Peyer's patch (tissue), 4 donors: Measurements from ENCODE around the gene FAM53A. TPM values are rescaled to one million over a fixed set of nuclear protein-coding genes. Genes with fewer than 3 reads are reported as not detected.
A peak's percentile ranks its signal among the peaks of the same experiment; 100 is the strongest.

Source experiments
- DNase-seq, 3 donors: peaks; one replicate each; pipeline ENCODE4 v3.0.0-alpha.2; 2017 to 2019
- H3K27ac ChIP-seq, 4 donors: fragments of 200-600 bp; sonication (generic); one replicate each; pipeline ENCODE4 v1.5.1; 2016 to 2019
- H3K27me3 ChIP-seq, 2 donors: fragments of 200-600 bp; sonication (generic); one replicate each; pipeline ENCODE4 v1.5.1; 2019
- H3K36me3 ChIP-seq, 3 donors: fragments of 200-600 bp; sonication (generic); one replicate each; pipeline ENCODE4 v1.5.1; 2016 to 2019
- H3K4me1 ChIP-seq, 4 donors: fragments of 200-600 bp; sonication (generic); one replicate each; pipeline ENCODE4 v1.5.1; 2016 to 2019
- H3K4me3 ChIP-seq, 4 donors: fragments of 200-600 bp; sonication (generic); 1 replicate in 3 of 4; 2 replicates in 1 of 4; pipeline ENCODE4 v1.5.1; 2016 to 2019; ENCODE audit warnings: mild to moderate bottlenecking in 1 of 4
- H3K9me3 ChIP-seq, 4 donors: fragments of 200-600 bp; sonication (generic); one replicate each; pipeline ENCODE4 v1.5.1; 2016 to 2019; ENCODE audit warnings: mild to moderate bottlenecking in 1 of 4
- POLR2A ChIP-seq, 2 donors: fragments of 450-650 bp; IDR thresholded peaks; one replicate each; pipeline ENCODE4 v1.5.1; 2017; ENCODE audit warnings: antibody characterized with exemption in 2 of 2, mild to moderate bottlenecking in 2 of 2, moderate library complexity in 2 of 2
- total RNA-seq, 4 donors: library from RNA; depleted of rRNA; stranded (reverse); fragments of >200 nt; gene quantifications; one replicate each; pipeline ENCODE4 v1.1.0, GENCODE V29; 2016
- TF ChIP-seq, protein P1 (sequence below), 6 experiments: fragments of 450-650 bp in 4 of 6; fragments of 200-600 bp in 2 of 6; sonication (generic) in 1 of 6; IDR thresholded peaks; one replicate each; pipeline ENCODE4 v1.5.1; 2017 to 2019; ENCODE audit warnings: antibody characterized with exemption in 6 of 6, mild to moderate bottlenecking in 3 of 6, moderate library complexity in 1 of 6

The FAM53A gene
- total RNA-seq, 4 donors from 2014 or later = 1.5 to 8.3 (median 1.8) TPM; not detected in 1

DNA sequence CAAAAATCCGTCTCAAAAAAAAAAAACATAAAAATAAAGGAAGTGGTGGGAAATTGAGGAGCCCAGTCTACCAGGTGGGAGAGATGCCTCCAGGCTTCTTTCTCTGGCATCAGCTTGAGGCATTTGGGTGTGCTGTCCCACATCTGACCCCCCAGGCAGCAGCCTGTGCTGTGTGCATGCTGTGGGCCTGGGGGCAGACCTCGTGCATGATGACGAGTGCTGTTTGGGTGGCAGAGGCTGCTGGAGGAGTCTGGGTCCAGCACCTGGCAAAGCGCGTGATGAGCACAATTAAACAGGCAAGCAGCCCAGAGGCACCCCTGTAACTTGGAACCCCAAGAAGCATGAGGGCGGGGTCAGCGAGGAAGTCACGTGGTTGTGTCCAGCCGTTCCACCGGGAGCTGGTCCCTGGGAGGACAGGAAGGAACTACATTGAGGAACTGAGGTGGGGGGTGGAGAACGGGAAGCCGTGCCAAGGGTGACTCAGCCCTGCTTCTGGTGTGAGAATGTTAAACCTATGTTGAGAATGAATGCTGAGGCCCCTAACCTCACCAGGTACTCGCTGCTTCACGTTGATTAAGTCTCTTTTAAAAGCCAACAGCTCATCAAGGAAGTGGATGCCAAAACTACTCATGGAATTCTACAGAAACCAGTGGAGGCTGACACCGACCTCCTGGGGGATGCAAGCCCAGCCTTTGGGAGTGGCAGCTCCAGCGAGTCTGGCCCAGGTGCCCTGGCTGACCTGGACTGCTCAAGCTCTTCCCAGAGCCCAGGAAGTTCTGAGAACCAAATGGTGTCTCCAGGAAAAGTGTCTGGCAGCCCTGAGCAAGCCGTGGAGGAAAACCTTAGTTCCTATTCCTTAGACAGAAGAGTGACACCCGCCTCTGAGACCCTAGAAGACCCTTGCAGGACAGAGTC, 43.3 kb upstream of the FAM53A start:
- Histone ChIP-seq H3K4me3 (peak overlapping the region in 2 of 4 donors; percentile 11 to 24), H3K4me1 (peaks cover 3 to 39% (median 28%) of the 10 kb centered on the region in 4 donors), H3K9me3 (no peaks in the 10 kb centered on the region), H3K36me3 (peaks cover 0 to 8% (median 0%) of the 10 kb centered on the region in 3 donors), H3K27me3 (no peaks in the 10 kb centered on the region), H3K27ac (peak overlapping the region; percentile 6 to 67 (median 32))
- peak in 2 of 3 donors; percentile 81 to 85 for DNase-seq
- TF ChIP-seq, protein P1, sequence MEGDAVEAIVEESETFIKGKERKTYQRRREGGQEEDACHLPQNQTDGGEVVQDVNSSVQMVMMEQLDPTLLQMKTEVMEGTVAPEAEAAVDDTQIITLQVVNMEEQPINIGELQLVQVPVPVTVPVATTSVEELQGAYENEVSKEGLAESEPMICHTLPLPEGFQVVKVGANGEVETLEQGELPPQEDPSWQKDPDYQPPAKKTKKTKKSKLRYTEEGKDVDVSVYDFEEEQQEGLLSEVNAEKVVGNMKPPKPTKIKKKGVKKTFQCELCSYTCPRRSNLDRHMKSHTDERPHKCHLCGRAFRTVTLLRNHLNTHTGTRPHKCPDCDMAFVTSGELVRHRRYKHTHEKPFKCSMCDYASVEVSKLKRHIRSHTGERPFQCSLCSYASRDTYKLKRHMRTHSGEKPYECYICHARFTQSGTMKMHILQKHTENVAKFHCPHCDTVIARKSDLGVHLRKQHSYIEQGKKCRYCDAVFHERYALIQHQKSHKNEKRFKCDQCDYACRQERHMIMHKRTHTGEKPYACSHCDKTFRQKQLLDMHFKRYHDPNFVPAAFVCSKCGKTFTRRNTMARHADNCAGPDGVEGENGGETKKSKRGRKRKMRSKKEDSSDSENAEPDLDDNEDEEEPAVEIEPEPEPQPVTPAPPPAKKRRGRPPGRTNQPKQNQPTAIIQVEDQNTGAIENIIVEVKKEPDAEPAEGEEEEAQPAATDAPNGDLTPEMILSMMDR (IDR thresholded peaks at IDR 0.05) = no peak
- TF ChIP-seq POLR2A (IDR thresholded peaks at IDR 0.05) = no peak

DNA sequence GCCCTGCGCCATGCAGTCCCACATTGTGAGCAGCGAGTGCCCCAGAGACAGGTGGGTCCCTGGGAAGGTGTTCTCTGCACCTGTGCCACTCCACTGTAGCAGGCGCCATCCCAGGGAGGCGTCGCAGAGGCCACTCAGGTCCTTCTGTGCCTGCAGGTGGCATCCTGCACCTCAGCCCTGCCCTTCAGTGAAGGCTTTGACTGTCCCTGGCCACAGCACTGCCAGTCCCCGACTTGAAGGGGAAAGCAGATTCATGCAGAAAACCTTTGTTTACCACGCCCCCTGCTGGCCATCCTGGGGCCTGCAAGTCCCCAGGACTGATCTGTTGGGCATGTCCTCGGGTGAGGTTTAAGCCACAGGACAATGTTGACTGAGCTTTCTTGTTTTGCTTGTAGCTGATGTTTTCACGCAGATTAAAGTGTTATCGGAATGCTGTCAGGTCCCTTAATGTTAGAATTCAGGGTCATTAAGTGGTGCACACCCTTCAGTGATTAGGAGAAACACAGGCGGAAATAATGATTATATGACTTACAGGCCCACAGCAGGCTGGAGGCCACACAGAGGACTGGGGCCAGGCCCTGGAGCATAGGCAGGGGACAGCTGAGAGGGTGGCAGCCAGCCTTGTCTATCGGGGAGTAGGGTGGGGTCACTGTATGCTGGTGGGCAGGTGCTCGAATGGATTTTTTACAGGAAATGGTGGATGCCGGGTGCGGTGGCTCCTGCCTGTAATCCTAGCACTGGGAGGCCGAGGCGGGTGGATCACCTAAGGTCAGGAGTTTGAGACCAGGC, 42.2 kb upstream of the FAM53A start:
- peaks cover 0 to 8% (median 0%) of the 10 kb centered on the region in 3 donors for H3K36me3 ChIP-seq
- H3K9me3 ChIP-seq = no peaks in the 10 kb centered on the region
- no peak overlapping the region for H3K4me3 ChIP-seq
- peaks cover 3 to 49% (median 37%) of the 10 kb centered on the region in 4 donors for H3K4me1 ChIP-seq
- H3K27ac ChIP-seq = peak overlapping the region in 3 of 4 donors; percentile 36 to 67 (median 55)
- peak; percentile 92 to 97 (median 93) for DNase-seq
- H3K27me3 ChIP-seq = no peaks in the 10 kb centered on the region
- TF ChIP-seq POLR2A (IDR thresholded peaks at IDR 0.05) = no peak
- TF ChIP-seq, protein P1 (IDR thresholded peaks at IDR 0.05) = peak; percentile 94 to 98 (median 96)

DNA sequence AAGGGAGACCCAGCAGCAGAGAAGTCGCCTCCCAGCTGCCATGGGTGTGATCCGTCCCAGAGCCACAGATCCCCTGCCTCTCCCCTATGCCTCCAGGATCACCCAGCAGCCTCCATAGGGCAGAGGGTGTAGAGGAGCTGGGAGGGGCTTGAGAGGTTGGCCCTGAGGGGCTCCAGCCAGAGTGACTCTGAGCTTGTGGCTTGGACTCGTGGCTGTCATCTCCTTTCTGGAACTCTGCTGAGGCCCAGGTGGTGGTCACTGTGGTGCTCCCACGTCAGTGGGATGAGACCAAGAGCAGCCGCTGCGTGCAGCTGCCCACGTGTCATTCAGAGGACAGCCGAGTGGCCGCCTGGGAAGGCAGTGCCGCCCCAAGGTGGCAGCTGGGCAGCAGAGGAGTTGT, 41.4 kb upstream of the FAM53A start:
- no peak for TF ChIP-seq POLR2A (IDR thresholded peaks at IDR 0.05)
- TF ChIP-seq, protein P1 (IDR thresholded peaks at IDR 0.05) = no peak
- no peaks in the 10 kb centered on the region for H3K27me3 ChIP-seq
- H3K27ac ChIP-seq = peak overlapping the region in 1 of 4 donors; percentile 36
- DNase-seq = no peak
- H3K9me3 ChIP-seq = no peaks in the 10 kb centered on the region
- H3K4me1 ChIP-seq = peaks cover 3 to 49% (median 38%) of the 10 kb centered on the region in 4 donors
- H3K36me3 ChIP-seq = peaks cover 0 to under 1% (median 0%) of the 10 kb centered on the region in 3 donors
- H3K4me3 ChIP-seq = no peak overlapping the region

DNA sequence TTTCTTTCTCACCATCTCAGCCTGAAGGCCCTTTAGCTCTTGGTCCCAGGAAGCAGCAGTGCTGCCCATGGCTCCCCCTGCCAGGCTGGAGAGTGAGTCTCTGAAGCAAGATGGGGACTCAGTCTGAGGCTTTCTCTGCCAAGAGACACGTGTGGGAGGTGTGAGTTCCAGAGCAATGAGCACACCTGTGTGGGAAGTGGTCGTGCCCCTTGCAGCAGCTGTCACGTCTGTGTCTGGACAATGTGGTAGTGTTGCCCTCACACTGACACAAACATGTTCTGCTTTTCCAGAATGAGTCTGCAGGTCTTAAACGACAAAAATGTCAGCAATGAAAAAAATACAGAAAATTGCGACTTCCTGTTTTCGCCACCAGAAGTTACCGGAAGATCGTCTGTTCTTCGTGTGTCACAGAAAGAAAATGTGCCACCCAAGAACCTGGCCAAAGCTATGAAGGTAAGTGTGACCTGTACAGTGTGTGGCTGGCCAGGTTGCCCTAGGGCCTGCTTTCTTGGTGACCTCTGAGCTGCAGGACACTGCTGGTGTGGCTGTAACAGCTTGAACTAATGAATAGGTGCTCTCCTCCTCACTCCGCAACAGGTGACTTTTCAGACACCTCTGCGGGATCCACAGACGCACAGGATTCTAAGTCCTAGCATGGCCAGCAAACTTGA, 39.2 kb upstream of the FAM53A start:
- Histone ChIP-seq H3K9me3 (no peaks in the 10 kb centered on the region), H3K27me3 (no peaks in the 10 kb centered on the region), H3K4me1 (peaks cover 3 to 59% (median 49%) of the 10 kb centered on the region in 4 donors), H3K36me3 (peaks cover 0 to 4% (median 0%) of the 10 kb centered on the region in 3 donors), H3K4me3 (peak overlapping the region in 2 of 4 donors; percentile 24 to 30), H3K27ac (peak overlapping the region; percentile 70 to 98 (median 89))
- DNase-seq = peak; percentile 40 to 86 (median 80)
- TF ChIP-seq POLR2A (IDR thresholded peaks at IDR 0.05) = no peak
- TF ChIP-seq, protein P1 (IDR thresholded peaks at IDR 0.05) = no peak
